Measurements from ENCODE around the gene NOSIP.

DNA sequence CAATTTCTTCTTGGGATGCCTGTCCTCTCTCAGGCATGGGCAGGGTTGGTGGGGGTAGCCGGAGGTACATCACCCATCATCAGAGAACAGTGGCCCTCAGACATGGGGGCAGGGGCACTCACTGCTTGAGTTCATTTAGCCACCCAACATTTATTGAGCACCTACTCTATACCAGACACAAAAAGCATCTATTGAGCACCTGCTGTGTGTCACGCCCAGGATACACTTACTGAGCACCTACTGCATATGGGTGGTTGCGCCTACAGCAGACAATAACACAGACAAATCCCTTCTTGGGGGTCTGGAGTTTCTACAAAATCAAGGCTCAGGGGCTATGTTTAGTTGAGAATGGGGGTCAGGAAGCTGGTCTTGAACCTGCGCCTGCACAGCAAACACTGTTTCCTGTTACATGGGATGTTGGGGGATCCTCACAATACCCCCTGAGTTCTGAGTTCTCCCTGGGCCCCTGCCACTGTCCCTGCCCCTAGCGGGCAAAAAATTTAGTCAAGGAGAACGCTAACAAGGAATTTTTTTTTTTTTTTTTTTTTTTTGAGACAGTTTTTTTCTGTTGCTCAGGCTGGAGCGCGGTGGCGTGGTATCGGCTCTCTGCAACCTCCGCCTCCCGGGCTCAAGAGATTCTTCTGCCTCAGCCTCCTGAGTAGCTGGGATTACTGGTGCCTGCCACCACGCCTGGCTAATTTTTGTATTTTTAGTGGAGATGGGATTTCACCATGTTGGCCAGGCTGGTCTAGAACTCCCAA, 41.0 kb downstream of the NOSIP start:
- TF ChIP-seq EP300 (IDR thresholded peaks at IDR 0.05) (no peak), POLR2AphosphoS5 (IDR thresholded peaks at IDR 0.05) (no peak)
- TF ChIP-seq, protein P1, sequence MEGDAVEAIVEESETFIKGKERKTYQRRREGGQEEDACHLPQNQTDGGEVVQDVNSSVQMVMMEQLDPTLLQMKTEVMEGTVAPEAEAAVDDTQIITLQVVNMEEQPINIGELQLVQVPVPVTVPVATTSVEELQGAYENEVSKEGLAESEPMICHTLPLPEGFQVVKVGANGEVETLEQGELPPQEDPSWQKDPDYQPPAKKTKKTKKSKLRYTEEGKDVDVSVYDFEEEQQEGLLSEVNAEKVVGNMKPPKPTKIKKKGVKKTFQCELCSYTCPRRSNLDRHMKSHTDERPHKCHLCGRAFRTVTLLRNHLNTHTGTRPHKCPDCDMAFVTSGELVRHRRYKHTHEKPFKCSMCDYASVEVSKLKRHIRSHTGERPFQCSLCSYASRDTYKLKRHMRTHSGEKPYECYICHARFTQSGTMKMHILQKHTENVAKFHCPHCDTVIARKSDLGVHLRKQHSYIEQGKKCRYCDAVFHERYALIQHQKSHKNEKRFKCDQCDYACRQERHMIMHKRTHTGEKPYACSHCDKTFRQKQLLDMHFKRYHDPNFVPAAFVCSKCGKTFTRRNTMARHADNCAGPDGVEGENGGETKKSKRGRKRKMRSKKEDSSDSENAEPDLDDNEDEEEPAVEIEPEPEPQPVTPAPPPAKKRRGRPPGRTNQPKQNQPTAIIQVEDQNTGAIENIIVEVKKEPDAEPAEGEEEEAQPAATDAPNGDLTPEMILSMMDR (IDR thresholded peaks at IDR 0.05), result no peak
